Astrocyte (in vitro differentiated cells and primary cell): Measurements from ENCODE around the gene TTC13. TPM values are rescaled to one million over a fixed set of nuclear protein-coding genes. Genes with fewer than 3 reads are reported as not detected.

Experiments
- DNase-seq: peaks from one replicate; pipeline ENCODE4 v3.0.0-alpha.2; 2010; ENCODE audit warnings: low read depth
- FAIRE-seq: peaks from 2 replicates; lab custom pipeline; 2011; peaks lifted over from hg19 to GRCh38; lab: Jason Lieb, UNC
- H2AFZ ChIP-seq: 2 replicates; pipeline ENCODE4 v1.6.0; 2012; ENCODE audit warnings: low read depth, low read length, inconsistent platforms
- H3K27ac ChIP-seq: 2 replicates; pipeline ENCODE4 v1.5.1; 2011; ENCODE audit warnings: low read depth, low read length, inconsistent platforms
- H3K27me3 ChIP-seq: 2 replicates; pipeline ENCODE4 v1.6.0; 2011; ENCODE audit warnings: low read length, inconsistent platforms; ENCODE audit not compliant: insufficient read depth
- H3K36me3 ChIP-seq: 2 replicates; pipeline ENCODE4 v1.5.1; 2011; ENCODE audit warnings: low read length, inconsistent platforms; ENCODE audit not compliant: insufficient read depth
- H3K4me1 ChIP-seq: 2 replicates; pipeline ENCODE4 v1.5.1; 2011; ENCODE audit warnings: low read length, inconsistent platforms; ENCODE audit not compliant: insufficient read depth
- H3K4me2 ChIP-seq: 2 replicates; pipeline ENCODE4 v1.6.0; 2012; ENCODE audit warnings: low read length, inconsistent platforms
- H3K4me3 ChIP-seq: 2 replicates; pipeline ENCODE4 v1.5.1; 2011; ENCODE audit warnings: low read depth, mild to moderate bottlenecking, low read length, inconsistent platforms; ENCODE audit not compliant: insufficient read depth
- H3K79me2 ChIP-seq: 2 replicates; pipeline ENCODE4 v1.6.0; 2012; ENCODE audit warnings: mild to moderate bottlenecking, low read length, inconsistent platforms; ENCODE audit not compliant: insufficient read depth
- H3K9ac ChIP-seq: 2 replicates; pipeline ENCODE4 v1.6.0; 2012; ENCODE audit warnings: mild to moderate bottlenecking, low read length, inconsistent platforms
- H3K9me3 ChIP-seq: 2 replicates; pipeline ENCODE4 v1.5.1; 2012; ENCODE audit warnings: low read depth, mild to moderate bottlenecking, low read length, inconsistent platforms; ENCODE audit not compliant: insufficient read depth
- H4K20me1 ChIP-seq: 2 replicates; pipeline ENCODE4 v1.6.0; 2012; ENCODE audit warnings: low read length, inconsistent platforms; ENCODE audit not compliant: insufficient read depth
- H3K27ac Mint-ChIP-seq: one replicate; pipeline ENCODE4 v1.8.0; 2021; ENCODE audit warnings: mild to moderate bottlenecking, mixed read lengths; ENCODE audit not compliant: unreplicated experiment
- H3K27me3 Mint-ChIP-seq: one replicate; pipeline ENCODE4 v1.8.0; 2021; ENCODE audit warnings: low read depth, mixed read lengths; ENCODE audit not compliant: unreplicated experiment
- H3K36me3 Mint-ChIP-seq: one replicate; pipeline ENCODE4 v1.8.0; 2021; ENCODE audit warnings: low read depth, mixed read lengths; ENCODE audit not compliant: unreplicated experiment
- H3K4me1 Mint-ChIP-seq: one replicate; pipeline ENCODE4 v1.8.0; 2021; ENCODE audit warnings: low read depth, mixed read lengths; ENCODE audit not compliant: unreplicated experiment
- H3K4me3 Mint-ChIP-seq: one replicate; pipeline ENCODE4 v1.8.0; 2021; ENCODE audit warnings: mild to moderate bottlenecking, moderate library complexity, mixed read lengths; ENCODE audit not compliant: unreplicated experiment
- H3K9me3 Mint-ChIP-seq: one replicate; pipeline ENCODE4 v1.8.0; 2021; ENCODE audit warnings: mild to moderate bottlenecking, mixed read lengths; ENCODE audit not compliant: unreplicated experiment
- EZH2 ChIP-seq: IDR thresholded peaks from 2 replicates; pipeline ENCODE4 v1.6.1; 2012; ENCODE audit warnings: mild to moderate bottlenecking, low read length, inconsistent platforms; ENCODE audit not compliant: insufficient read depth
- total RNA-seq: library from RNA; stranded (reverse); gene quantifications from 2 replicates; pipeline ENCODE4 v1.2.1, GENCODE V29; 2021
- TF ChIP-seq, protein P1 (sequence below): IDR thresholded peaks from 2 replicates; pipeline ENCODE4 v1.5.1; 2011; ENCODE audit warnings: low read depth, mild to moderate bottlenecking, inconsistent platforms, low read length, moderate library complexity; ENCODE audit not compliant: insufficient read depth

TTC13 gene
- total RNA-seq, 1 donor from 2014 or later, result 13.0 TPM

DNA sequence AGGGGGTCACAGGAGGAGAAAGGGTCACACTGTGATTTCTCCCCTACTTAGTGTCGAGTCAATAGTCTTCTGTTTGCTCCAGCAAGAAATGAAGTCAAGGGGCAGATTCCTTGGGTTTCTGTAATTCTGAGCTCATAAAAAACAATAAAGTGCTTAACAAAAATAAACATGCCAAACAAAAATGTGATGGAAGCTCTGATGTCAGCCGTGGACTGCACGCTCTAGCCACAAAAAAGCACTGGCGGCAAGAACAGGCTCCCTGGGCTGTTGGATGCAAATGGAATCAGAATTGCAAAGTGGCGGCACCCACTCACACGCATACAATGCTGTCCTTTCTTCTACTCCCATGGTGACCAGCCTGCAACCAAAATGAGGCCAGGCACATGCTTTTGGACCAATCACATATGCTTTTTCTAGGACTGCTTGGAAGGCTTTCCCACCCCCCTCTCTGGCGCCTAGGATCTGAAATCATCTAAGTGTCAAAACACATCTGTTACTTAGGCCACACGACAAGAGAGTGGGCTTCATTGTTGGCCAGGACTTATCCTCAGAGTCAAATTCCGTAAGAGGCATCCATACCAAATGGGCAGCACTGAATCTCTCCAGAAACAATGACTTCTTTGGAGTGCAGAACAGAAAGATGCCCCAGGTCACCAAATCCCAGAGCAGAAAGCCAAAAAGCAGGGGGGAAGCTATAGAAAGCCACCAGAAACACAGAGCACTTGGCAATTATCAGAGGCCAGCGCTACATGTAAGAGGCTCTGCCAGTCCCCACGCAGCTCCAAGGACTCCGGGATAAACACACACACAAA, 119.5 kb downstream of the TTC13 start:
- Histone ChIP-seq H4K20me1 (peaks cover 38% of the 10 kb centered on the region), H3K4me3 (no peak overlapping the region), H3K79me2 (peaks cover 92% of the 10 kb centered on the region), H3K4me1 (peaks cover 75% of the 10 kb centered on the region), H2AFZ (no peak overlapping the region), H3K36me3 (peaks cover 13% of the 10 kb centered on the region), H3K27me3 (no peaks in the 10 kb centered on the region), H3K27ac (peak overlapping the region; percentile 92), H3K9ac (peak overlapping the region; percentile 72), H3K9me3 (no peaks in the 10 kb centered on the region), H3K4me2 (peak overlapping the region; percentile 74)
- TF ChIP-seq EZH2, result no peak
- TF ChIP-seq, protein P1, sequence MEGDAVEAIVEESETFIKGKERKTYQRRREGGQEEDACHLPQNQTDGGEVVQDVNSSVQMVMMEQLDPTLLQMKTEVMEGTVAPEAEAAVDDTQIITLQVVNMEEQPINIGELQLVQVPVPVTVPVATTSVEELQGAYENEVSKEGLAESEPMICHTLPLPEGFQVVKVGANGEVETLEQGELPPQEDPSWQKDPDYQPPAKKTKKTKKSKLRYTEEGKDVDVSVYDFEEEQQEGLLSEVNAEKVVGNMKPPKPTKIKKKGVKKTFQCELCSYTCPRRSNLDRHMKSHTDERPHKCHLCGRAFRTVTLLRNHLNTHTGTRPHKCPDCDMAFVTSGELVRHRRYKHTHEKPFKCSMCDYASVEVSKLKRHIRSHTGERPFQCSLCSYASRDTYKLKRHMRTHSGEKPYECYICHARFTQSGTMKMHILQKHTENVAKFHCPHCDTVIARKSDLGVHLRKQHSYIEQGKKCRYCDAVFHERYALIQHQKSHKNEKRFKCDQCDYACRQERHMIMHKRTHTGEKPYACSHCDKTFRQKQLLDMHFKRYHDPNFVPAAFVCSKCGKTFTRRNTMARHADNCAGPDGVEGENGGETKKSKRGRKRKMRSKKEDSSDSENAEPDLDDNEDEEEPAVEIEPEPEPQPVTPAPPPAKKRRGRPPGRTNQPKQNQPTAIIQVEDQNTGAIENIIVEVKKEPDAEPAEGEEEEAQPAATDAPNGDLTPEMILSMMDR, result no peak
- peak overlapping the region; percentile 44 for H3K27ac Mint-ChIP-seq
- FAIRE-seq (no peak), DNase-seq (peak; percentile 92)
- peaks cover 71% of the 10 kb centered on the region for H3K4me1 Mint-ChIP-seq
- peaks cover 31% of the 10 kb centered on the region for H3K36me3 Mint-ChIP-seq
- H3K4me3 Mint-ChIP-seq, result peak overlapping the region; percentile 16
- H3K9me3 Mint-ChIP-seq, result no peaks in the 10 kb centered on the region
- H3K27me3 Mint-ChIP-seq, result no peaks in the 10 kb centered on the region

DNA sequence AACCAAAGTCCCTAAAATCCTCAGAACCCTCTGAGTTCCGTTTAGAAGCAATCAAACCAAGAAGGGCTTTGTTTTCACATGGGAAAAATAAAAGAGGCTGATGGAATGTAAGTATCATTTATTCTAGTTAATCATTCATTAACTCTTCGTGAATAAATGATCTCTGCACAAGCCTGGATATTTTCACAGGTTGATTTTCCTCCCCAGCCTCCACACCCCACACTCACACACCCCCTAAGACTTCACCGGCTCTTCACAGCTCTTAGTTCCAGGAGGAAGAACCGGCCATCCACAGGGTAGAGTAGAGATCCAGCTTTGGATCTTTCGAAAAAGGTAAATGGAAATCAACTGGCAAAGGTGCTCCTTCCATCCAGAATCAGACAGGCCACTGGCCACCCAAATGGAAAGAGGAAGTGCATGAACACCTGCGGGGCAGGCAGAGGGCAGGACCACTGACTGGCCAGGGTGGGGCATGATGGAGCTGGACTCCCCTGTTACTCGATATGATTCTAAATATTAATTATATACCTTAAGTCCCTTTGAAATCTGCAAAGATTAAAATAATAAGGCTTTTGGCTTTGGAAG, 120.3 kb downstream of the TTC13 start:
- DNase-seq, result no peak
- peak overlapping the region; percentile 92 for H3K27ac ChIP-seq

More for the DNA sequence above, 120.3 kb downstream of the TTC13 start:
- no peak for FAIRE-seq
- Histone ChIP-seq H4K20me1 (peaks cover 31% of the 10 kb centered on the region), H3K79me2 (peaks cover 92% of the 10 kb centered on the region), H3K9ac (peak overlapping the region; percentile 72), H3K4me3 (no peak overlapping the region), H3K4me1 (peaks cover 72% of the 10 kb centered on the region), H3K36me3 (peaks cover 21% of the 10 kb centered on the region), H3K27me3 (no peaks in the 10 kb centered on the region), H3K4me2 (peak overlapping the region; percentile 74), H3K9me3 (no peaks in the 10 kb centered on the region), H2AFZ (no peak overlapping the region)
- no peak overlapping the region for H3K4me3 Mint-ChIP-seq
- TF ChIP-seq, protein P1, result no peak
- TF ChIP-seq EZH2, result no peak
- H3K4me1 Mint-ChIP-seq, result peaks cover 68% of the 10 kb centered on the region
- H3K27me3 Mint-ChIP-seq, result no peaks in the 10 kb centered on the region
- peak overlapping the region; percentile 44 for H3K27ac Mint-ChIP-seq
- H3K9me3 Mint-ChIP-seq, result no peaks in the 10 kb centered on the region
- peaks cover 38% of the 10 kb centered on the region for H3K36me3 Mint-ChIP-seq
